ENCODE results near the gene KIF21A. TPM values are rescaled to one million over a fixed set of nuclear protein-coding genes. Genes with fewer than 3 reads are reported as not detected.

KIF21A gene
- total and polyA plus RNA-seq, 2 of the 13 experiments (the other 11 are each of a cell fraction or from before 2014, with no cell fraction given) = 20.6 to 39.7 TPM

DNA sequence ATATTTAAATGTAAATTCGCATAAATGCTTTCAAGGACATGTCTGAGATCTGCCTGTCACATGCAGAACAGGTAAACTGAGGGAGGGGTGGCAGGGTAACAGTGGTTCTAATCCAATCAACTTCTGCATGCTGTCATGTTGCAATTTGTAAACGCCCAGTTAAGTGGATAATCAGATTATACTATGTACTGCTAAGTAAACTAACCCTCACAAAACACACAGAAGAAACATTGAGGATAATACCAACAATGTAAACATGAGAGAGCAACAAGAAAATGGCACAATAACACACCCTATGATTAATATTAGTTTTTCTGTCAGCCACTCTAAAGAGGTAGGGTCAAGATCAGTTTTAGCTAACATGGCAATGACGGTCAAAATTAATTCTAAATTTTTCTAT lies 123.7 kb downstream of the KIF21A start:
- in situ Hi-C loops (cut with HindIII; ENCODE audit: extremely low pct_ligation_motif_present, low pct_unique_long_range_greater_than_20kb) = no loop called here

More for the DNA sequence above, 123.7 kb downstream of the KIF21A start:
- no peak overlapping the region for H3K27ac ChIP-seq (ENCODE audit: extremely low read length, insufficient read depth, low read length)
- peaks cover 0 to 13% of the 10 kb centered on the region in 2 experiments; a peak in 1 of 5 replicates for H3K36me3 ChIP-seq (replicated peaks in 1 of 2; ENCODE audit: control insufficient read depth in 1 of 2, insufficient read depth in 2 of 2, low read length in 2 of 2)
- WGBS (ENCODE audit: low lambda C conversion rate) = 86% methylated on average over 3 of the region's 3 CpGs
- H3K79me2 ChIP-seq (ENCODE audit: insufficient read depth, low read length) = no peaks in the 10 kb centered on the region
- FAIRE-seq = no peak
- peak; percentile 39; the same call in 1 of the 3 replicates for ATAC-seq
- no peaks in the 10 kb centered on the region for H3K27me3 ChIP-seq (ENCODE audit: control insufficient read depth in 1 of 2, insufficient read depth in 2 of 2, low read length in 2 of 2)
- H3K9me3 ChIP-seq (ENCODE audit: low read length) = no peaks in the 10 kb centered on the region
- no peak overlapping the region for H2AFZ ChIP-seq (ENCODE audit: low read length)
- no peak overlapping the region for H3K4me2 ChIP-seq (ENCODE audit: low read depth, low read length)
- H4K20me1 ChIP-seq (ENCODE audit: insufficient read depth, low read length) = 0 out of 2 replicates have a peak, but pooled peaks cover 4% of the 10 kb centered on the region
- TF ChIP-seq MIXL1 (CRISPR knock-in tag; IDR thresholded peaks at IDR 0.05) (peak; percentile 83), ZNF569 (CRISPR knock-in tag; IDR thresholded peaks at IDR 0.05; ENCODE audit: borderline replicate concordance) (no peak), ELF4 (CRISPR knock-in tag; IDR thresholded peaks at IDR 0.05; ENCODE audit: borderline replicate concordance) (no peak), YEATS4 (CRISPR knock-in tag; IDR thresholded peaks at IDR 0.05; ENCODE audit: borderline replicate concordance) (no peak), NR2F6 (IDR thresholded peaks at IDR 0.05) (no peak), NR2F6 (CRISPR knock-in tag; IDR thresholded peaks at IDR 0.05) (no peak), ZSCAN22 (CRISPR knock-in tag; IDR thresholded peaks at IDR 0.05) (no peak), EZH2 (conservative IDR thresholded peaks at IDR 0.05; ENCODE audit: low read depth, low read length) (no peak), ZNF7 (CRISPR knock-in tag; IDR thresholded peaks at IDR 0.05) (no peak), FOXA3 (CRISPR knock-in tag; IDR thresholded peaks at IDR 0.05) (peak; percentile 48; the same call in 1 of the 2 replicates), POGZ (CRISPR knock-in tag; IDR thresholded peaks at IDR 0.05) (no peak), U2AF1 (optimal IDR thresholded peaks at IDR 0.05; ENCODE audit: low read depth, low read length) (no peak), BHLHE40 (IDR thresholded peaks at IDR 0.05; ENCODE audit: low read length) (no peak), ZNF3 (CRISPR knock-in tag; IDR thresholded peaks at IDR 0.05) (no peak), MAF1 (CRISPR knock-in tag; IDR thresholded peaks at IDR 0.05; ENCODE audit: borderline replicate concordance) (no peak), HDAC2 (CRISPR knock-in tag; IDR thresholded peaks at IDR 0.05) (no peak), ZNF746 (CRISPR knock-in tag; IDR thresholded peaks at IDR 0.05) (no peak), FOXP1 (IDR thresholded peaks at IDR 0.05) (no peak), FOXP1 (CRISPR knock-in tag; IDR thresholded peaks at IDR 0.05) (peak; percentile 38; the same call in 1 of the 2 replicates), SRF (IDR thresholded peaks at IDR 0.05; ENCODE audit: low read depth, low read length) (no peak), TAF15 (IDR thresholded peaks at IDR 0.05; ENCODE audit: low read depth, low read length, poor library complexity, severe bottlenecking) (no peak), ZNF383 (CRISPR knock-in tag; IDR thresholded peaks at IDR 0.05; ENCODE audit: borderline replicate concordance) (no peak)
- TF ChIP-seq, protein P1, sequence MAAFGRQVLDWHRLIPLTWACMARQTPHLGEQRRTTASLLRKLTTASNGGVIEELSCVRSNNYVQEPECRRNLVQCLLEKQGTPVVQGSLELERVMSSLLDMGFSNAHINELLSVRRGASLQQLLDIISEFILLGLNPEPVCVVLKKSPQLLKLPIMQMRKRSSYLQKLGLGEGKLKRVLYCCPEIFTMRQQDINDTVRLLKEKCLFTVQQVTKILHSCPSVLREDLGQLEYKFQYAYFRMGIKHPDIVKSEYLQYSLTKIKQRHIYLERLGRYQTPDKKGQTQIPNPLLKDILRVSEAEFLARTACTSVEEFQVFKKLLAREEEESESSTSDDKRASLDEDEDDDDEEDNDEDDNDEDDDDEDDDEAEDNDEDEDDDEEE (CRISPR knock-in tag; IDR thresholded peaks at IDR 0.05) = no peak
- CTCF ChIA-PET (ENCODE audit: low intra/inter-chr PET ratio, low total read pairs) = interaction anchor here (1.6 kb wide), 1 partner anchor 124 kb away, joined by 6 read pairs; the partner anchor contains the start of gene KIF21A
- intact Hi-C loops (cut with micrococcal nuclease; ENCODE audit: unreplicated experiment) = loop anchor here (2.0 kb wide), 1 partner anchor 124 kb away; the partner anchor contains the start of gene KIF21A
- BruUV-seq (replicated peaks) = no TSS peak
- H3K4me3 ChIP-seq (replicated peaks in 1 of 3; ENCODE audit: insufficient read depth in 1 of 3, low read depth in 2 of 3, low read length in 3 of 3) = no peak overlapping the region
- no peak for DNase-seq (ENCODE audit: low spot score)
- H3K4me1 ChIP-seq (ENCODE audit: insufficient read depth, low read length) = 0 out of 2 replicates have a peak, but pooled peaks cover 5% of the 10 kb centered on the region
- H3K9ac ChIP-seq (ENCODE audit: insufficient read depth, low read depth, low read length) = no peak overlapping the region
- POLR2A ChIA-PET = no interaction called here
